K562 (cell line): ENCODE results near the gene HOXB5. TPM values are rescaled to one million over a fixed set of nuclear protein-coding genes. Genes with fewer than 3 reads are reported as not detected.

Experiments used
- BDP1 ChIP-seq: IDR thresholded peaks from 3 replicates; pipeline ENCODE4 v1.6.1; 2011; ENCODE audit not compliant: insufficient read length, insufficient read depth
- CBX2 ChIP-seq: fragments of 200-600 bp; sonication (generic); IDR thresholded peaks from one replicate; pipeline ENCODE4 v1.6.1; 2012; ENCODE audit warnings: mild to moderate bottlenecking, low read length, inconsistent platforms; ENCODE audit not compliant: insufficient read depth, poor library complexity, severe bottlenecking
- CSDE1 ChIP-seq, 2 experiments: fragments of 450-650 bp; IDR thresholded peaks; 2 replicates each; pipeline ENCODE4 v1.6.1; 2016; ENCODE audit warnings: mild to moderate bottlenecking in 1 of 2
- EWSR1 ChIP-seq: fragments of 450-650 bp; IDR thresholded peaks from 2 replicates; pipeline ENCODE4 v1.6.1; 2018; ENCODE audit warnings: borderline replicate concordance, mild to moderate bottlenecking, low read depth, moderate library complexity; ENCODE audit not compliant: partially characterized antibody
- HDAC3 ChIP-seq: fragments of 450-650 bp; IDR thresholded peaks from 2 replicates; pipeline ENCODE4 v1.6.1; 2018; ENCODE audit warnings: borderline replicate concordance, mild to moderate bottlenecking, moderate library complexity; ENCODE audit not compliant: partially characterized antibody
- NFRKB ChIP-seq: fragments of 450-650 bp; IDR thresholded peaks from 2 replicates; pipeline ENCODE4 v1.6.1; 2016; ENCODE audit warnings: low read depth
- SREBF2 ChIP-seq: sonication (generic); formaldehyde crosslinking; IDR thresholded peaks from 2 replicates; pipeline ENCODE4 v1.4.0; 2020; ENCODE audit warnings: mild to moderate bottlenecking, missing genetic modification reagents
- TBL1XR1 ChIP-seq, 2 experiments: IDR thresholded peaks; 2 replicates each; pipeline ENCODE4 v1.6.1; 2012; ENCODE audit warnings: improper control_type of control experiment in 2 of 2, low read length in 2 of 2, mild to moderate bottlenecking in 1 of 2
- YY1 ChIP-seq, 3 experiments: IDR thresholded peaks; 2 replicates each; pipeline ENCODE4 v1.6.1; 2011; ENCODE audit warnings: low read length in 2 of 3, mild to moderate bottlenecking in 2 of 3, moderate library complexity in 2 of 3, borderline replicate concordance in 1 of 3, control low read depth in 1 of 3, low read depth in 1 of 3; ENCODE audit not compliant: insufficient read depth in 3 of 3, insufficient replicate concordance in 2 of 3, control insufficient read depth in 1 of 3, insufficient read length in 1 of 3; ENCODE audit errors: extremely low read depth in 1 of 3
- ZNF224 ChIP-seq: sonication (generic); formaldehyde crosslinking; IDR thresholded peaks from 2 replicates; pipeline ENCODE4 v1.8.0; 2022; ENCODE audit warnings: mild to moderate bottlenecking, missing genetic modification reagents
- polyA plus RNA-seq, 8 experiments: library from polyadenylated mRNA; depleted of rRNA in 4 of 8; stranded (reverse) in 5 of 8; unstranded in 3 of 8; fragments of >200 nt; fragmentation: Nextera tagmentation in 2 of 8; fragmentation: Illumina TruSeq in 1 of 8; extraction: Ambion mirVana in 2 of 8; extraction: Trizol in 1 of 8; gene quantifications; 2 replicates each; pipeline versions ENCODE4 v1.2.1 to v1.2.3, GENCODE V29; 2011 to 2014; ENCODE audit warnings: inconsistent platforms in 1 of 8, missing spikeins in 1 of 8
- total RNA-seq, 7 experiments: library from RNA; depleted of rRNA in 6 of 7; stranded (reverse); fragments of >200 nt in 6 of 7; fragmentation: Illumina TruSeq in 2 of 7; extraction: Trizol in 2 of 7; gene quantifications; 2 replicates each; pipeline versions ENCODE4 v1.2.1 to v1.2.3, GENCODE V29; 2011 to 2021; ENCODE audit warnings: low replicate concordance in 1 of 7
- TF ChIP-seq, protein P1 (sequence below): fragments of 250-450 bp; sonication (Bioruptor Pico); IDR thresholded peaks from 2 replicates; pipeline ENCODE4 v1.5.0; 2020; ENCODE audit warnings: mild to moderate bottlenecking
- TF ChIP-seq, protein P2 (sequence below): sonication (generic); IDR thresholded peaks from 2 replicates; pipeline ENCODE4 v1.6.1; 2016
- TF ChIP-seq, protein P3 (sequence below): fragments of 450-650 bp; formaldehyde crosslinking; IDR thresholded peaks from 2 replicates; pipeline ENCODE4 v1.4.0; 2020; ENCODE audit warnings: mild to moderate bottlenecking
- TF ChIP-seq, protein P4 (sequence below), 2 experiments: fragments of 450-650 bp in 1 of 2; sonication (generic) in 1 of 2; formaldehyde crosslinking in 1 of 2; IDR thresholded peaks; 2 replicates each; pipeline versions ENCODE4 v1.7.1 to v1.9.0; 2016 to 2022; ENCODE audit warnings: inconsistent platforms in 1 of 2, mild to moderate bottlenecking in 1 of 2, missing genetic modification reagents in 1 of 2

HOXB5 gene
- total and polyA plus RNA-seq, 9 of the 15 experiments (the other 6 are each of a cell fraction or from before 2014, with no cell fraction given): 0.24 to 2.7 (median 0.65) TPM

DNA sequence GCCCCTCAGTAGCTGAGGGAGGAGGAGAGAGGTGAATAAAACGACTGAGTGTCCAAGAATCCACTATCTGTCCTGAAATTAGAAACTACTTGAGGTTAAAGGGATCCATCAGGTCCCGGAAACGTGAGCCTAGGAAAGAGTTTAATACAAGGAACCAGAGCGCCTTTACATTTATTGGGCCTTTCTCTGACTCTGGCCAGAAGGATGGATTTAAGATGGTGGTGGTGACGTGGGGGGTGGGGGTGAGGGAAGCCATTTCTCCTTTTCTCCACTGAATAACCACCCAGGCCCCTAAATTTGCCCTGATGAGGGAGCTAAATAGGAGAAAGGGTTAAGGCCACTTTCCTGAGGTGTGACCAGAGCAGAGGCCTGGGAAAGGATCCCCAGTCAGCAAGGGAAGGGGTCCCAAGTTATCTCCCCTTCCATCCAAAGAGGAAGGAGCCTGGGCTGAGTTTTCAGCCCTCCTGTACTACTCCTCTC, 33.6 kb upstream of the HOXB5 start (continued):
- TF ChIP-seq HDAC3: no peak
- TF ChIP-seq TBL1XR1 (IDR thresholded peaks at IDR 0.05; ENCODE audit: low read length in 2 of 2): no peak
- TF ChIP-seq SREBF2 (CRISPR knock-in tag): no peak
- no peak for TF ChIP-seq EWSR1
- TF ChIP-seq, protein P1, sequence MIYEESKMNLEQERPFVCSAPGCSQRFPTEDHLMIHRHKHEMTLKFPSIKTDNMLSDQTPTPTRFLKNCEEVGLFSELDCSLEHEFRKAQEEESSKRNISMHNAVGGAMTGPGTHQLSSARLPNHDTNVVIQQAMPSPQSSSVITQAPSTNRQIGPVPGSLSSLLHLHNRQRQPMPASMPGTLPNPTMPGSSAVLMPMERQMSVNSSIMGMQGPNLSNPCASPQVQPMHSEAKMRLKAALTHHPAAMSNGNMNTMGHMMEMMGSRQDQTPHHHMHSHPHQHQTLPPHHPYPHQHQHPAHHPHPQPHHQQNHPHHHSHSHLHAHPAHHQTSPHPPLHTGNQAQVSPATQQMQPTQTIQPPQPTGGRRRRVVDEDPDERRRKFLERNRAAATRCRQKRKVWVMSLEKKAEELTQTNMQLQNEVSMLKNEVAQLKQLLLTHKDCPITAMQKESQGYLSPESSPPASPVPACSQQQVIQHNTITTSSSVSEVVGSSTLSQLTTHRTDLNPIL: 0 out of 2 replicates have a peak, but pooled peaks have one; percentile 18
- TF ChIP-seq, protein P2, sequence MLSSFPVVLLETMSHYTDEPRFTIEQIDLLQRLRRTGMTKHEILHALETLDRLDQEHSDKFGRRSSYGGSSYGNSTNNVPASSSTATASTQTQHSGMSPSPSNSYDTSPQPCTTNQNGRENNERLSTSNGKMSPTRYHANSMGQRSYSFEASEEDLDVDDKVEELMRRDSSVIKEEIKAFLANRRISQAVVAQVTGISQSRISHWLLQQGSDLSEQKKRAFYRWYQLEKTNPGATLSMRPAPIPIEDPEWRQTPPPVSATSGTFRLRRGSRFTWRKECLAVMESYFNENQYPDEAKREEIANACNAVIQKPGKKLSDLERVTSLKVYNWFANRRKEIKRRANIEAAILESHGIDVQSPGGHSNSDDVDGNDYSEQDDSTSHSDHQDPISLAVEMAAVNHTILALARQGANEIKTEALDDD: no peak
- TF ChIP-seq, protein P3, sequence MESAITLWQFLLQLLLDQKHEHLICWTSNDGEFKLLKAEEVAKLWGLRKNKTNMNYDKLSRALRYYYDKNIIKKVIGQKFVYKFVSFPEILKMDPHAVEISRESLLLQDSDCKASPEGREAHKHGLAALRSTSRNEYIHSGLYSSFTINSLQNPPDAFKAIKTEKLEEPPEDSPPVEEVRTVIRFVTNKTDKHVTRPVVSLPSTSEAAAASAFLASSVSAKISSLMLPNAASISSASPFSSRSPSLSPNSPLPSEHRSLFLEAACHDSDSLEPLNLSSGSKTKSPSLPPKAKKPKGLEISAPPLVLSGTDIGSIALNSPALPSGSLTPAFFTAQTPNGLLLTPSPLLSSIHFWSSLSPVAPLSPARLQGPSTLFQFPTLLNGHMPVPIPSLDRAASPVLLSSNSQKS (CRISPR knock-in tag): no peak
- no peak for TF ChIP-seq CSDE1 (IDR thresholded peaks at IDR 0.05)
- TF ChIP-seq BDP1: no peak
- peak in 2 of 3 experiments; percentile 25 to 88 for TF ChIP-seq YY1 (IDR thresholded peaks at IDR 0.05; ENCODE audit: borderline replicate concordance in 1 of 3, control insufficient read depth in 1 of 3, extremely low read depth in 1 of 3, insufficient read depth in 3 of 3, insufficient read length in 1 of 3, insufficient replicate concordance in 2 of 3, low read depth in 1 of 3, low read length in 2 of 3)
- TF ChIP-seq CBX2: no peak
- TF ChIP-seq ZNF224 (CRISPR knock-in tag): no peak
- 0 out of 2 replicates have a peak, but pooled peaks have one; percentile 18 for TF ChIP-seq NFRKB
- TF ChIP-seq, protein P4, sequence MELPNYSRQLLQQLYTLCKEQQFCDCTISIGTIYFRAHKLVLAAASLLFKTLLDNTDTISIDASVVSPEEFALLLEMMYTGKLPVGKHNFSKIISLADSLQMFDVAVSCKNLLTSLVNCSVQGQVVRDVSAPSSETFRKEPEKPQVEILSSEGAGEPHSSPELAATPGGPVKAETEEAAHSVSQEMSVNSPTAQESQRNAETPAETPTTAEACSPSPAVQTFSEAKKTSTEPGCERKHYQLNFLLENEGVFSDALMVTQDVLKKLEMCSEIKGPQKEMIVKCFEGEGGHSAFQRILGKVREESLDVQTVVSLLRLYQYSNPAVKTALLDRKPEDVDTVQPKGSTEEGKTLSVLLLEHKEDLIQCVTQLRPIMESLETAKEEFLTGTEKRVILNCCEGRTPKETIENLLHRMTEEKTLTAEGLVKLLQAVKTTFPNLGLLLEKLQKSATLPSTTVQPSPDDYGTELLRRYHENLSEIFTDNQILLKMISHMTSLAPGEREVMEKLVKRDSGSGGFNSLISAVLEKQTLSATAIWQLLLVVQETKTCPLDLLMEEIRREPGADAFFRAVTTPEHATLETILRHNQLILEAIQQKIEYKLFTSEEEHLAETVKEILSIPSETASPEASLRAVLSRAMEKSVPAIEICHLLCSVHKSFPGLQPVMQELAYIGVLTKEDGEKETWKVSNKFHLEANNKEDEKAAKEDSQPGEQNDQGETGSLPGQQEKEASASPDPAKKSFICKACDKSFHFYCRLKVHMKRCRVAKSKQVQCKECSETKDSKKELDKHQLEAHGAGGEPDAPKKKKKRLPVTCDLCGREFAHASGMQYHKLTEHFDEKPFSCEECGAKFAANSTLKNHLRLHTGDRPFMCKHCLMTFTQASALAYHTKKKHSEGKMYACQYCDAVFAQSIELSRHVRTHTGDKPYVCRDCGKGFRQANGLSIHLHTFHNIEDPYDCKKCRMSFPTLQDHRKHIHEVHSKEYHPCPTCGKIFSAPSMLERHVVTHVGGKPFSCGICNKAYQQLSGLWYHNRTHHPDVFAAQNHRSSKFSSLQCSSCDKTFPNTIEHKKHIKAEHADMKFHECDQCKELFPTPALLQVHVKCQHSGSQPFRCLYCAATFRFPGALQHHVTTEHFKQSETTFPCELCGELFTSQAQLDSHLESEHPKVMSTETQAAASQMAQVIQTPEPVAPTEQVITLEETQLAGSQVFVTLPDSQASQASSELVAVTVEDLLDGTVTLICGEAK (IDR thresholded peaks at IDR 0.05): no peak
- TF ChIP-seq, protein P4 (CRISPR knock-in tag; IDR thresholded peaks at IDR 0.05): no peak
